ENCODE data around the gene RRAS2. TPM values are rescaled to one million over a fixed set of nuclear protein-coding genes. Genes with fewer than 3 reads are reported as not detected.

RRAS2 gene
- total RNA-seq, 4 donors from 2014 or later = 40.7 to 75.4 (median 58.0) TPM

Other genes starting within 250 kb of the RRAS2 start
- 10 to 100 TPM; 64.1 to 85.2 (median 80.5) TPM for gene COPB1, start 140.6 kb upstream of the RRAS2 start, total RNA-seq
- 100 to 1,000 TPM in 3 of 4 donors, 10 to 100 TPM in 1; 96.0 to 118 (median 110) TPM for gene PSMA1, start 161.2 kb upstream of the RRAS2 start, total RNA-seq

Measured in esophagus muscularis mucosa (tissue), 4 donors.